ENCODE measurements around the gene RAPSN. TPM values are rescaled to one million over a fixed set of nuclear protein-coding genes. Genes with fewer than 3 reads are reported as not detected.

The RAPSN gene
- total RNA-seq, 6 donors from 2014 or later: 0.30 to 1.1 (median 1.0) TPM; not detected in 3

GRCh38 chr11:47466701-47467250 lies 17.8 kb upstream of the RAPSN start:
- H3K27me3 ChIP-seq: no peaks in the 10 kb centered on the region
- peaks cover 12 to 73% (median 28%) of the 10 kb centered on the region in 4 donors for H3K36me3 ChIP-seq
- no peaks in the 10 kb centered on the region for H3K9me3 ChIP-seq
- H3K4me3 ChIP-seq: no peak overlapping the region
- no peak for TF ChIP-seq POLR2AphosphoS5 (IDR thresholded peaks at IDR 0.05)
- no peak for TF ChIP-seq EP300 (IDR thresholded peaks at IDR 0.05)
- no peak for TF ChIP-seq CTCF (IDR thresholded peaks at IDR 0.05)
- TF ChIP-seq POLR2A (IDR thresholded peaks at IDR 0.05): no peak
- WGBS, 2 donors: 35 to 40% methylated on average over 3 to 4 of the region's 4 CpGs
- peak overlapping the region; percentile 36 to 75 (median 64) for H3K27ac ChIP-seq
- H3K4me1 ChIP-seq: peaks cover 10 to 14% (median 12%) of the 10 kb centered on the region in 4 donors
- DNase-seq (no peak), ATAC-seq (ENCODE audit: low FRiP score in 2 of 2) (peak in 1 of 2 donors; percentile 27)

GRCh38 chr11:47466201-47466600 lies 17.3 kb upstream of the RAPSN start:
- TF ChIP-seq POLR2A (IDR thresholded peaks at IDR 0.05) (no peak), EP300 (IDR thresholded peaks at IDR 0.05) (no peak), CTCF (IDR thresholded peaks at IDR 0.05) (no peak), POLR2AphosphoS5 (IDR thresholded peaks at IDR 0.05) (no peak)
- WGBS, 2 donors: 43 to 52% methylated on average over 5 of the region's 5 CpGs
- Histone ChIP-seq H3K27me3 (no peaks in the 10 kb centered on the region), H3K4me1 (peaks cover 10 to 14% (median 12%) of the 10 kb centered on the region in 4 donors), H3K9me3 (no peaks in the 10 kb centered on the region), H3K27ac (peak overlapping the region in 3 of 4 donors; percentile 36 to 75 (median 65)), H3K4me3 (no peak overlapping the region), H3K36me3 (peaks cover 6 to 69% (median 22%) of the 10 kb centered on the region in 4 donors)
- DNase-seq: no peak
- no peak for ATAC-seq (ENCODE audit: low FRiP score in 2 of 2)

- ATAC-seq (ENCODE audit: low FRiP score in 2 of 2): no peak
- TF ChIP-seq CTCF (IDR thresholded peaks at IDR 0.05) (no peak), POLR2AphosphoS5 (IDR thresholded peaks at IDR 0.05) (no peak), EP300 (IDR thresholded peaks at IDR 0.05) (no peak), POLR2A (IDR thresholded peaks at IDR 0.05) (no peak)
Measured at GRCh38 chr11:47464483-47464882, 15.5 kb upstream of the RAPSN start.

GRCh38 chr11:47461876-47462275 lies 12.9 kb upstream of the RAPSN start:
- peaks cover 0 to 31% (median 10%) of the 10 kb centered on the region in 4 donors for H3K36me3 ChIP-seq
- no peaks in the 10 kb centered on the region for H3K9me3 ChIP-seq
- WGBS, 2 donors: 96 to 98% methylated on average over 7 of the region's 7 CpGs
- no peak overlapping the region for H3K4me3 ChIP-seq
- TF ChIP-seq EP300 (IDR thresholded peaks at IDR 0.05): no peak
- no peak for TF ChIP-seq POLR2AphosphoS5 (IDR thresholded peaks at IDR 0.05)
- no peak for TF ChIP-seq CTCF (IDR thresholded peaks at IDR 0.05)
- no peak for TF ChIP-seq POLR2A (IDR thresholded peaks at IDR 0.05)
- ATAC-seq (ENCODE audit: low FRiP score in 2 of 2): no peak
- H3K27ac ChIP-seq: no peak overlapping the region
- no peak for DNase-seq
- peaks cover 4 to 8% (median 5%) of the 10 kb centered on the region in 4 donors for H3K4me1 ChIP-seq
- H3K27me3 ChIP-seq: no peaks in the 10 kb centered on the region

More at GRCh38 chr11:47464483-47464882, 15.5 kb upstream of the RAPSN start:
- Histone ChIP-seq H3K27me3 (no peaks in the 10 kb centered on the region), H3K4me1 (peaks cover 10 to 14% (median 12%) of the 10 kb centered on the region in 4 donors), H3K9me3 (no peaks in the 10 kb centered on the region), H3K4me3 (no peak overlapping the region), H3K36me3 (peaks cover 0 to 51% (median 8%) of the 10 kb centered on the region in 4 donors), H3K27ac (no peak overlapping the region)
- 90 to 99% methylated on average over 5 of the region's 5 CpGs for WGBS, 2 donors
- peak in 1 of 2 donors; percentile 13 for DNase-seq

All from upper lobe of left lung (tissue), 6 donors.